ENCODE measurements around the gene CHTOP. TPM values are rescaled to one million over a fixed set of nuclear protein-coding genes. Genes with fewer than 3 reads are reported as not detected.

Gene CHTOP
- total and polyA plus RNA-seq, 2 experiments from 2014 or later = 73.4 to 97.8 TPM

- H4K20me1 ChIP-seq (replicated peaks; ENCODE audit: insufficient read depth) = no peaks in the 10 kb centered on the region
- H3K9me3 Mint-ChIP-seq = no peaks in the 10 kb centered on the region; the same call in 2 of the 3 replicates
- DNase-seq (ENCODE audit: low spot score) (peak; percentile 78), ATAC-seq (peak; percentile 68)
- H3K4me3 Mint-ChIP-seq = peak within 1 kb of the TSS; percentile 84
- peaks cover 24% of the 10 kb centered on the region for H3K4me1 Mint-ChIP-seq
- H3K4me3 ChIP-seq = peak within 1 kb of the TSS; percentile 85
- no peaks in the 10 kb centered on the region for H3K79me2 ChIP-seq (replicated peaks; ENCODE audit: insufficient read depth)
- H3K9me2 ChIP-seq (ENCODE audit: insufficient read depth) = no peaks in the 10 kb centered on the region
- no peak within 1 kb of the TSS for H3K27ac ChIP-seq (ENCODE audit: low read depth)
- H3K36me3 Mint-ChIP-seq (ENCODE audit: low read depth) = peaks cover 21% of the 10 kb centered on the region
- H3F3A ChIP-seq (replicated peaks; ENCODE audit: low read depth) = peaks cover 7% of the 10 kb centered on the region
- peak within 1 kb of the TSS; percentile 98 for H2AFZ ChIP-seq
- no peak within 1 kb of the TSS for H3K27ac Mint-ChIP-seq
- peak within 1 kb of the TSS; percentile 99 for H3K4me2 ChIP-seq
- TF ChIP-seq ZNF331 (CRISPR knock-in tag; IDR thresholded peaks at IDR 0.05; ENCODE audit: low read depth) (no peak), EZH2 (IDR thresholded peaks at IDR 0.05; ENCODE audit: low read depth, unreplicated experiment) (peak; percentile 59)
- H3K36me3 ChIP-seq (ENCODE audit: insufficient read depth) = no peaks in the 10 kb centered on the region
- H3K4me1 ChIP-seq (ENCODE audit: insufficient read depth) = peaks cover 6% of the 10 kb centered on the region
- H3K27me3 ChIP-seq (ENCODE audit: insufficient read depth) = peaks cover 35% of the 10 kb centered on the region
- peaks cover 25% of the 10 kb centered on the region for H3K27me3 Mint-ChIP-seq (ENCODE audit: insufficient read depth, low read depth, poor library complexity)
These were observed 44.9 kb downstream of the CHTOP start, which contains the start of gene NPR1 for GRCh38 chr1:153678519-153679336. Gene NPR1, plus strand, starts transcription at chr1:153678688. Its CDS starts 421 bp downstream, at chr1:153679109.

DNA sequence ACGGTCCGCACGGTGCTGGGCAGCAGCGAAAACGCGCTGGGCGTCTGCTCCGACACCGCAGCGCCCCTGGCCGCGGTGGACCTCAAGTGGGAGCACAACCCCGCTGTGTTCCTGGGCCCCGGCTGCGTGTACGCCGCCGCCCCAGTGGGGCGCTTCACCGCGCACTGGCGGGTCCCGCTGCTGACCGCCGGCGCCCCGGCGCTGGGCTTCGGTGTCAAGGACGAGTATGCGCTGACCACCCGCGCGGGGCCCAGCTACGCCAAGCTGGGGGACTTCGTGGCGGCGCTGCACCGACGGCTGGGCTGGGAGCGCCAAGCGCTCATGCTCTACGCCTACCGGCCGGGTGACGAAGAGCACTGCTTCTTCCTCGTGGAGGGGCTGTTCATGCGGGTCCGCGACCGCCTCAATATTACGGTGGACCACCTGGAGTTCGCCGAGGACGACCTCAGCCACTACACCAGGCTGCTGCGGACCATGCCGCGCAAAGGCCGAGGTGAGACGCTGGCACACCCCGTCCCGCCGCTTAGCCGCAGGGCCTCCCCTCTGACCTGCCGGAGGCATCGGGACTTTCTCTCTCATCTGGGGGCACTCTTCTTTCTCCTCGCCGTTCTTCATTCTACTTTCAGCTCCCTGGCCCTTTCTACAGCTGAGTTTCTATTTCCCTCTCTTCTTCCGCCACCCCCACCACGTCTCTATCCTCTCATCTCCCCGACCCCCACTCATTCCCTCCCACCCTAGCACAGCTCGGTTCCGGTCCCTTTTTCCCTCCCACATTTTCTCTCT, 45.7 kb downstream of the CHTOP start:
- Mint-ChIP-seq H3K9me3 (no peaks in the 10 kb centered on the region; the same call in 1 of the 3 replicates), H3K4me3 (peak overlapping the region; percentile 84), H3K27ac (peak overlapping the region; percentile 22; the same call in 1 of the 2 replicates), H3K27me3 (ENCODE audit: insufficient read depth, low read depth, poor library complexity) (peaks cover 24% of the 10 kb centered on the region), H3K36me3 (ENCODE audit: low read depth) (peaks cover 25% of the 10 kb centered on the region), H3K4me1 (peaks cover 24% of the 10 kb centered on the region)
- Histone ChIP-seq H4K20me1 (replicated peaks; ENCODE audit: insufficient read depth) (no peaks in the 10 kb centered on the region), H2AFZ (peak overlapping the region; percentile 98), H3K36me3 (ENCODE audit: insufficient read depth) (no peaks in the 10 kb centered on the region), H3K4me2 (peak overlapping the region; percentile 99), H3K4me1 (ENCODE audit: insufficient read depth) (peaks cover 6% of the 10 kb centered on the region), H3K27ac (ENCODE audit: low read depth) (no peak overlapping the region), H3K9me2 (ENCODE audit: insufficient read depth) (no peaks in the 10 kb centered on the region), H3K4me3 (peak overlapping the region; percentile 85), H3K79me2 (replicated peaks; ENCODE audit: insufficient read depth) (no peaks in the 10 kb centered on the region), H3K27me3 (ENCODE audit: insufficient read depth) (peaks cover 35% of the 10 kb centered on the region), H3F3A (replicated peaks; ENCODE audit: low read depth) (peaks cover 7% of the 10 kb centered on the region)
- DNase-seq (ENCODE audit: low spot score) (peak; percentile 57), ATAC-seq (peak; percentile 41)
- TF ChIP-seq ZNF114 (CRISPR knock-in tag; IDR thresholded peaks at IDR 0.05) = no peak
- TF ChIP-seq POLR2AphosphoS5 (IDR thresholded peaks at IDR 0.05; ENCODE audit: low read depth) = no peak
- no peak for TF ChIP-seq ETS1 (IDR thresholded peaks at IDR 0.05)
- no peak for TF ChIP-seq JUNB (IDR thresholded peaks at IDR 0.05; ENCODE audit: unreplicated experiment)
- no peak for TF ChIP-seq EZH2 (IDR thresholded peaks at IDR 0.05; ENCODE audit: low read depth, unreplicated experiment)
- TF ChIP-seq, protein P1, sequence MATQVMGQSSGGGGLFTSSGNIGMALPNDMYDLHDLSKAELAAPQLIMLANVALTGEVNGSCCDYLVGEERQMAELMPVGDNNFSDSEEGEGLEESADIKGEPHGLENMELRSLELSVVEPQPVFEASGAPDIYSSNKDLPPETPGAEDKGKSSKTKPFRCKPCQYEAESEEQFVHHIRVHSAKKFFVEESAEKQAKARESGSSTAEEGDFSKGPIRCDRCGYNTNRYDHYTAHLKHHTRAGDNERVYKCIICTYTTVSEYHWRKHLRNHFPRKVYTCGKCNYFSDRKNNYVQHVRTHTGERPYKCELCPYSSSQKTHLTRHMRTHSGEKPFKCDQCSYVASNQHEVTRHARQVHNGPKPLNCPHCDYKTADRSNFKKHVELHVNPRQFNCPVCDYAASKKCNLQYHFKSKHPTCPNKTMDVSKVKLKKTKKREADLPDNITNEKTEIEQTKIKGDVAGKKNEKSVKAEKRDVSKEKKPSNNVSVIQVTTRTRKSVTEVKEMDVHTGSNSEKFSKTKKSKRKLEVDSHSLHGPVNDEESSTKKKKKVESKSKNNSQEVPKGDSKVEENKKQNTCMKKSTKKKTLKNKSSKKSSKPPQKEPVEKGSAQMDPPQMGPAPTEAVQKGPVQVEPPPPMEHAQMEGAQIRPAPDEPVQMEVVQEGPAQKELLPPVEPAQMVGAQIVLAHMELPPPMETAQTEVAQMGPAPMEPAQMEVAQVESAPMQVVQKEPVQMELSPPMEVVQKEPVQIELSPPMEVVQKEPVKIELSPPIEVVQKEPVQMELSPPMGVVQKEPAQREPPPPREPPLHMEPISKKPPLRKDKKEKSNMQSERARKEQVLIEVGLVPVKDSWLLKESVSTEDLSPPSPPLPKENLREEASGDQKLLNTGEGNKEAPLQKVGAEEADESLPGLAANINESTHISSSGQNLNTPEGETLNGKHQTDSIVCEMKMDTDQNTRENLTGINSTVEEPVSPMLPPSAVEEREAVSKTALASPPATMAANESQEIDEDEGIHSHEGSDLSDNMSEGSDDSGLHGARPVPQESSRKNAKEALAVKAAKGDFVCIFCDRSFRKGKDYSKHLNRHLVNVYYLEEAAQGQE (IDR thresholded peaks at IDR 0.05; ENCODE audit: unreplicated experiment) = no peak
- TF ChIP-seq ZNF462 (CRISPR knock-in tag; IDR thresholded peaks at IDR 0.05) = no peak
